GM12878 (cell line): ENCODE data around the gene RNF223. TPM values are rescaled to one million over a fixed set of nuclear protein-coding genes. Genes with fewer than 3 reads are reported as not detected.

Experiments used
- ATAC-seq: fragments of 200-7000 bp; cut with Tn5 transposase; 3 replicates; pipeline ENCODE4 v1.9.1; 2020; ENCODE audit warnings: mild to moderate bottlenecking, moderate library complexity
- BruUV-seq: library from RNA; stranded (reverse); fragments of 400-500 nt; replicated peaks from 2 replicates; lab custom pipeline; 2021; lab: Mats Ljungman, UMichigan
- CTCF ChIA-PET: fragments of 300-600 bp; sonication (Branson Sonifier 250); formaldehyde crosslinking; extraction: SDS; loops from one replicate; lab custom pipeline; 2021; ENCODE audit warnings: inconsistent platforms; lab: Yijun Ruan, JAX
- POLR2A ChIA-PET: fragments of 350-600 bp; formaldehyde crosslinking; extraction: SDS; loops from one replicate; lab custom pipeline; 2021; ENCODE audit warnings: inconsistent platforms; lab: Charles Lee
- RAD21 ChIA-PET: fragments of 300-600 bp; sonication (Branson Sonifier 250); formaldehyde crosslinking; loops from one replicate; lab custom pipeline; 2023; ENCODE audit warnings: antibody characterized with exemption; ENCODE audit not compliant: unreplicated experiment; lab: Charles Lee
- SMC1A ChIA-PET: fragments of 300-600 bp; sonication (Branson Sonifier 250); formaldehyde crosslinking; loops from one replicate; lab custom pipeline; 2023; ENCODE audit not compliant: unreplicated experiment, uncharacterized antibody; lab: Charles Lee
- DNase-seq: peaks from one replicate; pipeline ENCODE4 v3.0.0-alpha.2; 2011; ENCODE audit warnings: low read depth, low spot score
- FAIRE-seq: peaks from 3 replicates; lab custom pipeline; 2011; peaks lifted over from hg19 to GRCh38; lab: Jason Lieb, UNC
- H2AFZ ChIP-seq: 2 replicates; pipeline ENCODE4 v1.6.0; 2011; ENCODE audit warnings: low read depth, low read length, control low read depth; ENCODE audit not compliant: control insufficient read depth
- H3K27ac ChIP-seq: 2 replicates; pipeline ENCODE4 v1.5.1; 2011; ENCODE audit warnings: control low read depth; ENCODE audit not compliant: control insufficient read depth, insufficient read depth
- H3K27me3 ChIP-seq, 2 experiments: replicated peaks in 1 of 2; 2 replicates each; pipeline versions ENCODE4 v1.6.0 to v1.6.1; 2011; ENCODE audit warnings: low read length in 1 of 2; ENCODE audit not compliant: control insufficient read depth in 2 of 2, insufficient read depth in 2 of 2
- H3K36me3 ChIP-seq, 2 experiments: 2 replicates each; pipeline ENCODE4 v1.5.1; 2011; ENCODE audit warnings: low read length in 1 of 2; ENCODE audit not compliant: control insufficient read depth in 2 of 2, insufficient read depth in 2 of 2
- H3K4me1 ChIP-seq: 2 replicates; pipeline ENCODE4 v1.6.1; 2011; ENCODE audit warnings: mild to moderate bottlenecking, low read length, moderate library complexity, mixed read lengths; ENCODE audit not compliant: control insufficient read depth, insufficient read depth
- H3K4me2 ChIP-seq: 2 replicates; pipeline ENCODE4 v1.6.0; 2011; ENCODE audit warnings: control low read depth; ENCODE audit not compliant: control insufficient read depth, insufficient read depth
- H3K4me3 ChIP-seq: fragments of 200-600 bp; sonication (generic); 2 replicates; pipeline ENCODE4 v1.5.1; 2016
- H3K79me2 ChIP-seq: 2 replicates; pipeline ENCODE4 v1.6.0; 2011; ENCODE audit warnings: low read length; ENCODE audit not compliant: control insufficient read depth, insufficient read depth
- H3K9ac ChIP-seq: 2 replicates; pipeline ENCODE4 v1.8.0; 2011; ENCODE audit warnings: low read length, control low read depth, mixed read lengths; ENCODE audit not compliant: control insufficient read depth, insufficient read depth
- H3K9me3 ChIP-seq: replicated peaks from 3 replicates; pipeline ENCODE4 v1.5.1; 2011; ENCODE audit warnings: mild to moderate bottlenecking, low read length; ENCODE audit not compliant: control insufficient read depth, insufficient read depth
- H4K20me1 ChIP-seq: 2 replicates; pipeline ENCODE4 v1.6.0; 2011; ENCODE audit not compliant: control insufficient read depth, insufficient read depth
- ATF7 ChIP-seq: fragments of 450-650 bp; IDR thresholded peaks from 2 replicates; pipeline ENCODE4 v1.6.1; 2016; ENCODE audit warnings: low read depth, mild to moderate bottlenecking
- BCL11A ChIP-seq: IDR thresholded peaks from 2 replicates; pipeline ENCODE4 v1.6.1; 2011; ENCODE audit warnings: low read depth, low read length
- BMI1 ChIP-seq: fragments of 450-650 bp; IDR thresholded peaks from 2 replicates; pipeline ENCODE4 v1.6.1; 2016; ENCODE audit warnings: mild to moderate bottlenecking, moderate library complexity, borderline replicate concordance
- CHD1 ChIP-seq: IDR thresholded peaks from 2 replicates; pipeline ENCODE4 v1.6.1; 2012; ENCODE audit warnings: low read depth, low read length, improper control_type of control experiment
- CHD4 ChIP-seq: fragments of 200-600 bp; sonication (generic); IDR thresholded peaks from 2 replicates; pipeline ENCODE4 v1.6.1; 2016; ENCODE audit warnings: mild to moderate bottlenecking
- CTCF ChIP-seq, 3 experiments: IDR thresholded peaks in 2 of 3; conservative IDR thresholded peaks in 1 of 3; 2 replicates each; pipeline ENCODE4 v1.5.1; 2011; ENCODE audit warnings: low read depth in 3 of 3, low read length in 3 of 3, mild to moderate bottlenecking in 3 of 3, control low read depth in 2 of 3, moderate library complexity in 2 of 3, inconsistent platforms in 1 of 3, mixed read lengths in 1 of 3; ENCODE audit not compliant: control insufficient read depth in 2 of 3, insufficient read depth in 1 of 3; ENCODE audit errors: extremely low read depth in 1 of 3
- HDAC2 ChIP-seq: fragments of 200-600 bp; sonication (generic); IDR thresholded peaks from 2 replicates; pipeline ENCODE4 v1.6.1; 2017
- NFXL1 ChIP-seq: fragments of 450-650 bp; IDR thresholded peaks from 2 replicates; pipeline ENCODE4 v1.6.1; 2017; ENCODE audit warnings: antibody characterized with exemption, mild to moderate bottlenecking, borderline replicate concordance
- PAX5 ChIP-seq: IDR thresholded peaks from 2 replicates; pipeline ENCODE4 v1.6.1; 2011; ENCODE audit warnings: low read depth, low read length, borderline replicate concordance
- SRF ChIP-seq, 2 experiments: IDR thresholded peaks; 2 replicates each; pipeline ENCODE4 v1.6.1; 2011; ENCODE audit warnings: low read depth in 2 of 2, low read length in 2 of 2, mild to moderate bottlenecking in 1 of 2, moderate library complexity in 1 of 2
- TCF12 ChIP-seq: IDR thresholded peaks from 2 replicates; pipeline ENCODE4 v1.6.1; 2011; ENCODE audit warnings: low read depth, mild to moderate bottlenecking, low read length
- TCF7 ChIP-seq: IDR thresholded peaks from 2 replicates; pipeline ENCODE4 v1.6.1; 2014; ENCODE audit warnings: antibody characterized with exemption, borderline replicate concordance
- ZBTB4 ChIP-seq: fragments of 450-650 bp; formaldehyde crosslinking; IDR thresholded peaks from 2 replicates; pipeline ENCODE4 v1.4.0; 2022; ENCODE audit warnings: mild to moderate bottlenecking, moderate library complexity
- WGBS: methylation state at CpG from one replicate; pipeline ENCODE4 v1.1.6; 2016; ENCODE audit warnings: low lambda C conversion rate; ENCODE audit not compliant: insufficient replicate concordance, insufficient coverage; ENCODE audit errors: missing lambda C conversion rate; 5-methylcytosine and 5-hydroxymethylcytosine counted together
- in situ Hi-C: fragments of 300-500 bp; cut with MboI; formaldehyde crosslinking; loops from 9 replicates; pipeline ENCODE4 v1.14.3; 2018; ENCODE audit warnings: mixed read lengths
- intact Hi-C: fragments of 100-400 bp; cut with micrococcal nuclease; formaldehyde crosslinking; loops from one replicate; pipeline ENCODE4 v1.14.2; 2022; ENCODE audit not compliant: unreplicated experiment
- polyA plus RNA-seq, 11 experiments: library from polyadenylated mRNA; depleted of rRNA in 4 of 11; unstranded in 6 of 11; stranded (reverse) in 5 of 11; fragments of >200 nt; fragmentation: Nextera tagmentation in 4 of 11; fragmentation: Illumina TruSeq in 1 of 11; extraction: Ambion mirVana in 4 of 11; extraction: Trizol in 1 of 11; gene quantifications; 1 replicate in 1 of 11; 2 replicates in 10 of 11; pipeline versions ENCODE4 v1.2.1 to v1.2.3, GENCODE V29; 2011 to 2016; ENCODE audit warnings: inconsistent platforms in 2 of 11, missing spikeins in 2 of 11, low read depth in 1 of 11
- total RNA-seq, 4 experiments: library from RNA; depleted of rRNA in 3 of 4; stranded (reverse); fragments of >200 nt in 3 of 4; fragmentation: Illumina TruSeq in 1 of 4; extraction: Trizol in 1 of 4; gene quantifications; 2 replicates each; pipeline versions ENCODE4 v1.2.1 to v1.2.3, GENCODE V29; 2013 to 2021

RNF223 gene
- total and polyA plus RNA-seq, 10 of the 15 experiments (the other 5 are each of a cell fraction or from before 2014, with no cell fraction given): 0.06 TPM; not detected in 9

- no peak for TF ChIP-seq CHD1
- TF ChIP-seq TCF12: no peak
- no peak for TF ChIP-seq CHD4
- no peak for TF ChIP-seq HDAC2
- no peak for TF ChIP-seq TCF7
- TF ChIP-seq SRF (IDR thresholded peaks at IDR 0.05; ENCODE audit: low read depth in 2 of 2, low read length in 2 of 2): no peak
- no peak for TF ChIP-seq CTCF (IDR thresholded peaks at IDR 0.05 in 2 of 3, conservative IDR thresholded peaks at IDR 0.05 in 1 of 3; ENCODE audit: control insufficient read depth in 2 of 3, extremely low read depth in 1 of 3, insufficient read depth in 1 of 3, low read depth in 3 of 3, low read length in 3 of 3)
- no peak for TF ChIP-seq BMI1
These were observed 17.4 kb upstream of the RNF223 start (continued) for GRCh38 chr1:1091344-1092148.

GRCh38 chr1:1090424-1091343, 16.6 kb upstream of the RNF223 start:
- Histone ChIP-seq H3K9me3 (no peaks in the 10 kb centered on the region), H3K36me3 (no peaks in the 10 kb centered on the region), H3K27me3 (no peaks in the 10 kb centered on the region), H3K4me3 (no peak overlapping the region), H4K20me1 (no peaks in the 10 kb centered on the region), H3K4me1 (peaks cover 7% of the 10 kb centered on the region; the same call in 1 of the 2 replicates), H3K27ac (no peak overlapping the region), H3K9ac (no peak overlapping the region), H2AFZ (no peak overlapping the region), H3K4me2 (no peak overlapping the region), H3K79me2 (no peaks in the 10 kb centered on the region)
- no TSS peak for BruUV-seq
- CTCF ChIA-PET: no interaction called here
- in situ Hi-C loops: no loop called here
- intact Hi-C loops: no loop called here
- POLR2A ChIA-PET: no interaction called here
- RAD21 ChIA-PET: no interaction called here
- no peak for ATAC-seq
- 94% methylated on average over 41 of the region's 45 CpGs for WGBS
- SMC1A ChIA-PET: no interaction called here
- FAIRE-seq: no peak
- no peak for DNase-seq
- TF ChIP-seq PAX5 (no peak), ZBTB4 (CRISPR knock-in tag) (no peak), NFXL1 (no peak), ATF7 (no peak), BCL11A (no peak), CHD1 (no peak)
